K562 (cell line): ENCODE measurements around the gene SYVN1. TPM values are rescaled to one million over a fixed set of nuclear protein-coding genes. Genes with fewer than 3 reads are reported as not detected.

Experiments
- CHD2 ChIP-seq: IDR thresholded peaks from 2 replicates; pipeline ENCODE4 v1.6.1; 2011; ENCODE audit warnings: low read depth, low read length
- KLF1 ChIP-seq: fragments of 450-650 bp; IDR thresholded peaks from 2 replicates; pipeline ENCODE4 v1.6.1; 2016; ENCODE audit warnings: missing genetic modification characterization, missing compliant biosample characterization
- NCOA1 ChIP-seq: fragments of 450-650 bp; IDR thresholded peaks from 2 replicates; pipeline ENCODE4 v1.6.1; 2016; ENCODE audit warnings: low read depth
- PURB ChIP-seq: sonication (generic); formaldehyde crosslinking; IDR thresholded peaks from 2 replicates; pipeline ENCODE4 v1.9.0; 2021; ENCODE audit warnings: low read depth, mild to moderate bottlenecking, missing genetic modification reagents
- SAFB ChIP-seq: fragments of 200-400 bp; formaldehyde crosslinking; IDR thresholded peaks from 2 replicates; pipeline ENCODE4 v1.6.1; 2017; ENCODE audit warnings: low read depth, low read length, borderline replicate concordance
- SP1 ChIP-seq: sonication (generic); formaldehyde crosslinking; IDR thresholded peaks from 2 replicates; pipeline ENCODE4 v1.8.1; 2022; ENCODE audit warnings: mild to moderate bottlenecking, missing genetic modification reagents
- TCF7 ChIP-seq: sonication (generic); IDR thresholded peaks from 2 replicates; pipeline ENCODE4 v1.6.1; 2016; ENCODE audit warnings: antibody characterized with exemption, borderline replicate concordance
- XRCC5 ChIP-seq: fragments of 200-400 bp; formaldehyde crosslinking; IDR thresholded peaks from 2 replicates; pipeline ENCODE4 v1.6.1; 2017; ENCODE audit warnings: low read depth, mild to moderate bottlenecking, low read length
- ZNF717 ChIP-seq: fragments of 250-450 bp; sonication (Bioruptor Pico); IDR thresholded peaks from 2 replicates; pipeline ENCODE4 v1.5.0; 2021
- polyA plus RNA-seq, 8 experiments: library from polyadenylated mRNA; depleted of rRNA in 4 of 8; stranded (reverse) in 5 of 8; unstranded in 3 of 8; fragments of >200 nt; fragmentation: Nextera tagmentation in 2 of 8; fragmentation: Illumina TruSeq in 1 of 8; extraction: Ambion mirVana in 2 of 8; extraction: Trizol in 1 of 8; gene quantifications; 2 replicates each; pipeline versions ENCODE4 v1.2.1 to v1.2.3, GENCODE V29; 2011 to 2014; ENCODE audit warnings: inconsistent platforms in 1 of 8, missing spikeins in 1 of 8
- total RNA-seq, 7 experiments: library from RNA; depleted of rRNA in 6 of 7; stranded (reverse); fragments of >200 nt in 6 of 7; fragmentation: Illumina TruSeq in 2 of 7; extraction: Trizol in 2 of 7; gene quantifications; 2 replicates each; pipeline versions ENCODE4 v1.2.1 to v1.2.3, GENCODE V29; 2011 to 2021; ENCODE audit warnings: low replicate concordance in 1 of 7
- TF ChIP-seq, protein P1 (sequence below), 2 experiments: fragments of 450-650 bp; IDR thresholded peaks; 2 replicates each; pipeline ENCODE4 v1.6.1; 2016; ENCODE audit warnings: mild to moderate bottlenecking in 2 of 2, borderline replicate concordance in 1 of 2, low read depth in 1 of 2, moderate library complexity in 1 of 2
- TF ChIP-seq, protein P2 (sequence below): sonication (generic); formaldehyde crosslinking; IDR thresholded peaks from 2 replicates; pipeline ENCODE4 v1.8.0; 2023; ENCODE audit warnings: mild to moderate bottlenecking, missing genetic modification reagents
- TF ChIP-seq, protein P3 (sequence below): IDR thresholded peaks from 2 replicates; pipeline ENCODE4 v1.6.1; 2012; ENCODE audit warnings: low read depth, low read length, improper control_type of control experiment, borderline replicate concordance

The SYVN1 gene
- total and polyA plus RNA-seq, 9 of the 15 experiments (the other 6 are each of a cell fraction or from before 2014, with no cell fraction given), result 0.41 to 47.4 (median 9.9) TPM

DNA sequence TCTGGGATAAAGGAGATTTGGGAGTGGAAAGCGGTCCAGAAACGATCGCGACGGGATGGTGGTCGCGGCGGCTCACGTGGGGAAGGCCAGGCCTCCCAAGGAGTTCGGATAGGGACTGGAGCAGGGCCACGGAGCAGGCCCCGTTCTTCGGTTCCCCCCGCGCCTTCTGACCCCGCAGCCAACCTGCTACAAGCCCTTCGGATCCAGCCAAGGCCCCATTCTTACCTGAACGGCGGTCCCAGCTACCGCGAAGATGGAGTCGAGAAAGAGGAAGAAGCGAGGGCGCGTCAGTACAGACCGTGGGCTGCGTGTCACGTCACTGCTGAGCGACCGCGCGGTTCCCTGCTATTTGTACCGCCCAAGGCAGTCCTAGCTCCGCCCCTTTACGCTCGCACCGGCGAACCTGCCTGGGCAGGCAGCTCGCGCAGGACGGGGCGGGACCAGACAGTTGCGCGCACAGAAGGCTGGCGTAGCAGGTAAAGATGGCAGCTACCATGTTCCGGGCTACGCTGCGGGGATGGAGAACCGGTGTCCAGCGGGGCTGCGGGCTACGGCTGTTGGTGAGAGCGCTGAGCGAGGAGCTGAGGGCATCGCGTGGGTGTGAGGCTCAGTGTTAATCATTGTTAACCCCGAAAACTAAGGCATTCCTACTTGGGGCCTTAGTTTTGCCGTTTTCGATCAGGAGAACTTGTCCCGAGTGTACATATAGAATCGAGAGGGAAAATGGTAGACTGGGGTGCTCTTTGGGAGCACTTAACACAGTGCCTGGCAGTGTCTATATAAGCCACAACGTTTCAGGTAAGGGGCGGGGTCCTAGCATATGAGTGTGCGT lies 12.2 kb downstream of the SYVN1 start, which contains the start of the genes FAU and MRPL49 (continued):
- TF ChIP-seq, protein P1, sequence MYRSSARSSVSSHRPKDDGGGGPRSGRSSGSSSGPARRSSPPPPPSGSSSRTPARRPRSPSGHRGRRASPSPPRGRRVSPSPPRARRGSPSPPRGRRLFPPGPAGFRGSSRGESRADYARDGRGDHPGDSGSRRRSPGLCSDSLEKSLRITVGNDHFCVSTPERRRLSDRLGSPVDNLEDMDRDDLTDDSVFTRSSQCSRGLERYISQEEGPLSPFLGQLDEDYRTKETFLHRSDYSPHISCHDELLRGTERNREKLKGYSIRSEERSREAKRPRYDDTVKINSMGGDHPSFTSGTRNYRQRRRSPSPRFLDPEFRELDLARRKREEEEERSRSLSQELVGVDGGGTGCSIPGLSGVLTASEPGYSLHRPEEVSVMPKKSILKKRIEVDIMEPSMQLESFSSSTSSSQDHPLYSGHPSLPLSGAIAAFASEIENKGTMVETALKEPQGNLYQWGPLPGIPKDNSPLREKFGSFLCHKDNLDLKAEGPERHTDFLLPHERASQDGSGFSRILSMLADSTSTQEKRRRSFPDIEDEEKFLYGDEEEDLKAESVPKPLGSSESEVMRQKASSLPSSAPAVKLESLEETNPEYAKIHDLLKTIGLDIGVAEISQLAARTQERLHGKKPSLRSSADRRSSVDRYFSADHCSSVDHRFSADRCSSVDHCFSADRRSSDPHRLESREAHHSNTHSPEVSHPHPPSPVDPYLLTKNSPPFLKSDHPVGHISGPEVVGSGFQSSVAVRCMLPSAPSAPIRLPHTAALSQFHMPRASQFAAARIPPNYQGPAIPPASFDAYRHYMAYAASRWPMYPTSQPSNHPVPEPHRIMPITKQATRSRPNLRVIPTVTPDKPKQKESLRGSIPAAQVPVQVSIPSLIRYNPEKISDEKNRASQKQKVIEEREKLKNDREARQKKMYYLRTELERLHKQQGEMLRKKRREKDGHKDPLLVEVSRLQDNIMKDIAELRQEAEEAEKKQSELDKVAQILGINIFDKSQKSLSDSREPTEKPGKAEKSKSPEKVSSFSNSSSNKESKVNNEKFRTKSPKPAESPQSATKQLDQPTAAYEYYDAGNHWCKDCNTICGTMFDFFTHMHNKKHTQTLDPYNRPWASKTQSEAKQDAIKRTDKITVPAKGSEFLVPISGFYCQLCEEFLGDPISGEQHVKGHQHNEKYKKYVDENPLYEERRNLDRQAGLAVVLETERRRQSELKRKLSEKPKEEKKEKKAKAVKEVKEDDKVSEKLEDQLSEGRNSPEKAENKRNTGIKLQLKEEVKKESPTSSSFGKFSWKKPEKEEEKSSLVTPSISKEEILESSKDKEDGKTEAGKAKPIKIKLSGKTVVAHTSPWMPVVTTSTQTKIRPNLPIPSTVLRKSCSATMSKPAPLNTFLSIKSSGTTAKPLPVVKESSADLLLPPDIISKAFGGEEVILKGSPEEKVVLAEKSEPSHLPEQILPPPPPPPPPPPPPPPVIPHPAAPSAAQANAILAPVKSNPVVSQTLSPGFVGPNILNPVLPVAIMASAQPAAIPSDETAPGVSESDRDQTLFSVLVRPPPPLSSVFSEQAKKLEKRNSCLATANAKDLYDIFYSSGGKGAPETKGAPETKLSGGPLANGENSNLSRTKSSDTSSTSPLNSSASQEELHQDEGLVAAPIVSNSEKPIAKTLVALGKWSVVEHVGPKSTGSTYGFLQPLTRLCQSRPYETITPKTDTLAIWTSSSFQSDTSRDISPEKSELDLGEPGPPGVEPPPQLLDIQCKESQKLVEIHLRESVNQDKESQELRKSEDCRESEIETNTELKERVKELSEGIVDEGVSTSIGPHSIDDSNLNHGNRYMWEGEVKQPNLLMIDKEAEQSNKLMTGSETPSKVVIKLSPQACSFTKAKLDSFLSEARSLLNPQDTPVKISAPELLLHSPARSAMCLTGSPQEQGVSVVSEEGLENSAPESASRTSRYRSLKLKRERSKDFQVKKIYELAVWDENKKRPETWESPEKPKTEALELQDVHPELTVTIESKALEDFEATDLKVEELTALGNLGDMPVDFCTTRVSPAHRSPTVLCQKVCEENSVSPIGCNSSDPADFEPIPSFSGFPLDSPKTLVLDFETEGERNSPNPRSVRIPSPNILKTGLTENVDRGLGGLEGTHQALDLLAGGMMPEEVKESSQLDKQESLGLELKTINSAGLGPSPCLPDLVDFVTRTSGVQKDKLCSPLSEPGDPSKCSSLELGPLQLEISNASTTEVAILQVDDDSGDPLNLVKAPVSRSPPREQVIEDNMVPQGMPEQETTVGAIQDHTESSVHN (IDR thresholded peaks at IDR 0.05; ENCODE audit: borderline replicate concordance in 1 of 2, low read depth in 1 of 2), result no peak
- TF ChIP-seq, protein P2, sequence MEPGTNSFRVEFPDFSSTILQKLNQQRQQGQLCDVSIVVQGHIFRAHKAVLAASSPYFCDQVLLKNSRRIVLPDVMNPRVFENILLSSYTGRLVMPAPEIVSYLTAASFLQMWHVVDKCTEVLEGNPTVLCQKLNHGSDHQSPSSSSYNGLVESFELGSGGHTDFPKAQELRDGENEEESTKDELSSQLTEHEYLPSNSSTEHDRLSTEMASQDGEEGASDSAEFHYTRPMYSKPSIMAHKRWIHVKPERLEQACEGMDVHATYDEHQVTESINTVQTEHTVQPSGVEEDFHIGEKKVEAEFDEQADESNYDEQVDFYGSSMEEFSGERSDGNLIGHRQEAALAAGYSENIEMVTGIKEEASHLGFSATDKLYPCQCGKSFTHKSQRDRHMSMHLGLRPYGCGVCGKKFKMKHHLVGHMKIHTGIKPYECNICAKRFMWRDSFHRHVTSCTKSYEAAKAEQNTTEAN (CRISPR knock-in tag), result 0 out of 2 replicates have a peak, but pooled peaks have one; percentile 32
- TF ChIP-seq SAFB (no peak), ZNF717 (CRISPR knock-in tag) (no peak), TCF7 (no peak), CHD2 (no peak), NCOA1 (peak; percentile 27; the same call in 1 of the 2 replicates), KLF1 (tag) (no peak), PURB (no peak), XRCC5 (no peak), SP1 (CRISPR knock-in tag) (peak; percentile 98)
- TF ChIP-seq, protein P3, sequence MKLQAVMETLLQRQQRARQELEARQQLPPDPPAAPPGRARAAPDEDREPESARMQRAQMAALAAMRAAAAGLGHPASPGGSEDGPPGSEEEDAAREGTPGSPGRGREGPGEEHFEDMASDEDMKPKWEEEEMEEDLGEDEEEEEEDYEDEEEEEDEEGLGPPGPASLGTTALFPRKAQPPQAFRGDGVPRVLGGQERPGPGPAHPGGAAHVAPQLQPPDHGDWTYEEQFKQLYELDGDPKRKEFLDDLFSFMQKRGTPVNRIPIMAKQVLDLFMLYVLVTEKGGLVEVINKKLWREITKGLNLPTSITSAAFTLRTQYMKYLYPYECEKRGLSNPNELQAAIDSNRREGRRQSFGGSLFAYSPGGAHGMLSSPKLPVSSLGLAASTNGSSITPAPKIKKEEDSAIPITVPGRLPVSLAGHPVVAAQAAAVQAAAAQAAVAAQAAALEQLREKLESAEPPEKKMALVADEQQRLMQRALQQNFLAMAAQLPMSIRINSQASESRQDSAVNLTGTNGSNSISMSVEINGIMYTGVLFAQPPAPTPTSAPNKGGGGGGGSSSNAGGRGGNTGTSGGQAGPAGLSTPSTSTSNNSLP, result no peak
